ENCODE measurements around the gene SLK.

Gene SLK

GRCh38 chr10:104053201-104053600 is 86.3 kb downstream of the SLK start:
- no peak for DNase-seq (ENCODE audit: low spot score)

- DNase-seq (ENCODE audit: low spot score), result no peak
Observed at GRCh38 chr10:104054430-104054829, 87.5 kb downstream of the SLK start.

GRCh38 chr10:104056619-104057273 is 89.8 kb downstream of the SLK start:
- DNase-seq (ENCODE audit: low spot score), result no peak

DNA sequence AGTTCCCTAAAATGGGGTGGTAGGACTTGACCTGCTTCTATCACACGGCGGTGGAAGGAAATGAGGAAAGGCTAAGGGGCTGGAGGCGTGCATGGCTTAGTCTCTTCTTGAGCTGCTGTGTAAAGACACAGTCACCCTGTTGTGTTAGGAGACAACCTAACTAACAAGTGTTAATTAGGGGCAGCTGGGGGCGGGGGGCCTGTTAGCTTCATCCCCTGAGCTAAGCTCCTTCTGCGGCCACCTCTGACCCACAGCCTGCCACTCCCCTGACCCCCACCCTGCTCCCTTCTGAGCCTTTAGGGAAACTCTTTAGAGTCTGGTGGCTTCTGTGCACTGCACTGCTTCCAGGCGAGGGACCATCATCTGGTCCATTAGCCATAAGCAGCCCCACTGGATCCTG is 90.8 kb downstream of the SLK start:
- DNase-seq (ENCODE audit: low spot score), result no peak

- DNase-seq (ENCODE audit: low spot score), result no peak
Observed at GRCh38 chr10:104059364-104059763, 92.4 kb downstream of the SLK start.

GRCh38 chr10:104061196-104061595 is 94.3 kb downstream of the SLK start:
- DNase-seq (ENCODE audit: low spot score), result no peak

GRCh38 chr10:104065748-104066147 is 98.8 kb downstream of the SLK start:
- DNase-seq (ENCODE audit: low spot score), result no peak

GRCh38 chr10:104066945-104067344 is 100.0 kb downstream of the SLK start:
- DNase-seq (ENCODE audit: low spot score), result no peak

- DNase-seq (ENCODE audit: low spot score), result no peak
Observed at GRCh38 chr10:104067525-104067924, 100.6 kb downstream of the SLK start.

GRCh38 chr10:104069613-104070012 is 102.7 kb downstream of the SLK start:
- DNase-seq (ENCODE audit: low spot score), result no peak

DNA sequence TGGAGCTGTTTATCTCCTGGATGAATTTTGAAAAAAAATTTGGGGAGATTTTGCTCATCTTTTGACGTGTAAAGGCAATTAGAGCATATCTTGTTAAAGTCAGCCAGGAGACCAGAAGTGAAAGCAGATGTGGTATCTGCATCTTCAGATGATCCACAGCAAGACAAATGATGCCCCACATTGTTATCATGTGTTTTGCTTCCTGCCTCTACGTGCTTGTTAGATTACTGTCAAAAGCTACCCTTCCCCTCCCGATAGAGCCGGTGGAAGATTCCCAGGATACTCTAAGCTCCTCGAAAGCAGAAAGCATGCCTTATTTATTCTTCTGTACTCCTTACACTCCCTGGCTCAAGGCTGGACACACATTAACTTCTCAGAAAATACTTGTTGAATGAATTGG is 105.8 kb downstream of the SLK start:
- DNase-seq (ENCODE audit: low spot score), result no peak

DNA sequence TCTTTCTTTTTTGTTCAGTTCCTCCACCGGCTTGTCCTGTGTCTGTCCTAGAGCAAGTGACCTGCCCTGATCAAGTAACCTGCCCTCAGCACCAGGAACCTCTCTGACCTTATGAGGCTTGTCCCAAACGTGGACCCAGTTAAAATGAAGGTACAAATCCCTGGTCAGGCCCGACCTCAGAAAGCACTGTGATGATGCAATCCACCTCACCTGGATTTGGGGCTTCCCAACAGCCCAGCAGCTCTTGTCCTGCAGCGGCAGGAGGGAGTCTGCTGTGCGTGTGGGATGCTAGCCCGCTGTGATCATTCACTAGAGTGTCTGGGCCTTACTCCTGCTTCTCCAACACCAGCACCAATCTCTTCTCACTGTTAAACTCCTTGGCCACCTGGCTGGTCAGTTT is 107.6 kb downstream of the SLK start:
- no peak for DNase-seq (ENCODE audit: low spot score)

- peak; percentile 88 for DNase-seq (ENCODE audit: low spot score)
Observed at GRCh38 chr10:104076743-104077160, 109.8 kb downstream of the SLK start.

- no peak for DNase-seq (ENCODE audit: low spot score)
Observed at GRCh38 chr10:104077247-104077646, 110.3 kb downstream of the SLK start.

GRCh38 chr10:104077663-104078151 is 110.8 kb downstream of the SLK start:
- no peak for DNase-seq (ENCODE audit: low spot score)
